H1 (cell line): ENCODE measurements around the gene CELF1. TPM values are rescaled to one million over a fixed set of nuclear protein-coding genes. Genes with fewer than 3 reads are reported as not detected.

Experiments
- CTCF ChIA-PET: fragments of 300-600 bp; sonication (Branson Sonifier 250); formaldehyde crosslinking; loops from one replicate; lab custom pipeline; 2021; ENCODE audit not compliant: partially characterized antibody; lab: Charles Lee
- POLR2A ChIA-PET: fragments of 300-600 bp; sonication (Branson Sonifier 250); formaldehyde crosslinking; loops from one replicate; lab custom pipeline; 2021; ENCODE audit warnings: inconsistent platforms; ENCODE audit not compliant: partially characterized antibody; lab: Charles Lee
- DNase-seq, 2 experiments: peaks; one replicate each; pipeline versions ENCODE4 v3.0.0 to v3.0.0-alpha.2; 2010 to 2022; ENCODE audit warnings: low spot score in 2 of 2, low read depth in 1 of 2, mixed read lengths in 1 of 2
- FAIRE-seq: peaks from 2 replicates; lab custom pipeline; 2011; peaks lifted over from hg19 to GRCh38; lab: Jason Lieb, UNC
- H2AFZ ChIP-seq: 2 replicates; pipeline ENCODE4 v1.8.1; 2012; ENCODE audit warnings: low read length, inconsistent platforms
- H2AK5ac ChIP-seq: 2 replicates; pipeline ENCODE4 v1.6.1; 2013; ENCODE audit warnings: low read depth, low read length
- H2BK120ac ChIP-seq: replicated peaks from 2 replicates; pipeline ENCODE3; 2013; ENCODE audit warnings: low read depth, low read length, inconsistent platforms
- H2BK12ac ChIP-seq: 2 replicates; pipeline ENCODE4 v1.6.1; 2013; ENCODE audit warnings: low read depth, low read length
- H2BK15ac ChIP-seq: 2 replicates; pipeline ENCODE4 v1.6.1; 2013; ENCODE audit warnings: low read length
- H2BK20ac ChIP-seq: 2 replicates; pipeline ENCODE4 v1.6.1; 2013; ENCODE audit warnings: low read length
- H2BK5ac ChIP-seq: 2 replicates; pipeline ENCODE4 v1.6.1; 2013; ENCODE audit warnings: low read depth, low read length
- H3K14ac ChIP-seq: 2 replicates; pipeline ENCODE4 v1.6.1; 2013; ENCODE audit warnings: inconsistent platforms; ENCODE audit not compliant: insufficient read length
- H3K18ac ChIP-seq: 2 replicates; pipeline ENCODE4 v1.6.1; 2013; ENCODE audit warnings: low read length; ENCODE audit errors: extremely low read depth
- H3K23ac ChIP-seq: 2 replicates; pipeline ENCODE4 v1.6.1; 2013; ENCODE audit warnings: inconsistent platforms; ENCODE audit not compliant: insufficient read length
- H3K23me2 ChIP-seq: 2 replicates; pipeline ENCODE4 v1.6.1; 2013; ENCODE audit warnings: low read depth, low read length
- H3K27ac ChIP-seq: 2 replicates; pipeline ENCODE4 v1.6.1; 2011; ENCODE audit warnings: low read depth, low read length, inconsistent platforms
- H3K27me3 ChIP-seq, 4 experiments: replicated peaks in 1 of 4; 1 replicate in 1 of 4; 2 replicates in 3 of 4; pipeline versions ENCODE4 v1.6.1 to v1.8.1; 2011 to 2013; ENCODE audit warnings: low read length in 3 of 4, mild to moderate bottlenecking in 3 of 4, inconsistent platforms in 2 of 4, mixed read lengths in 2 of 4, moderate library complexity in 1 of 4; ENCODE audit not compliant: control insufficient read depth in 3 of 4, insufficient read depth in 3 of 4; ENCODE audit errors: extremely low read depth in 1 of 4
- H3K36me3 ChIP-seq, 4 experiments: 2 replicates each; pipeline versions ENCODE4 v1.6.1 to v1.8.1; 2011 to 2013; ENCODE audit warnings: mild to moderate bottlenecking in 4 of 4, low read length in 3 of 4, moderate library complexity in 2 of 4, control low read depth in 1 of 4, inconsistent platforms in 1 of 4; ENCODE audit not compliant: insufficient read depth in 4 of 4, control insufficient read depth in 2 of 4
- H3K4ac ChIP-seq: replicated peaks from 2 replicates; pipeline ENCODE3; 2013; ENCODE audit warnings: low read length, low read depth, mixed read lengths, inconsistent platforms; ENCODE audit not compliant: insufficient read length
- H3K4me1 ChIP-seq, 4 experiments: replicated peaks in 1 of 4; 1 replicate in 1 of 4; 2 replicates in 3 of 4; pipeline versions ENCODE4 v1.6.1 to v1.8.1; 2011 to 2013; ENCODE audit warnings: low read length in 3 of 4, inconsistent platforms in 2 of 4, mixed read lengths in 1 of 4; ENCODE audit not compliant: insufficient read depth in 4 of 4, control insufficient read depth in 3 of 4
- H3K4me2 ChIP-seq, 2 experiments: 2 replicates each; pipeline versions ENCODE4 v1.6.1 to v1.8.1; 2011 to 2013; ENCODE audit warnings: low read depth in 2 of 2, low read length in 2 of 2, control low read depth in 1 of 2, inconsistent platforms in 1 of 2, mild to moderate bottlenecking in 1 of 2; ENCODE audit not compliant: insufficient read depth in 1 of 2
- H3K4me3 ChIP-seq, 4 experiments: fragments of 200-600, 300-600 bp in 1 of 4; sonication (generic), shearing (Covaris generic), sonication (Bioruptor Twin) in 1 of 4; 2 replicates each; pipeline versions ENCODE4 v1.5.1 to v1.8.1; 2011 to 2016; ENCODE audit warnings: low read length in 4 of 4, low read depth in 3 of 4, control low read depth in 2 of 4, inconsistent platforms in 2 of 4, mild to moderate bottlenecking in 2 of 4, mixed read lengths in 1 of 4, moderate library complexity in 1 of 4; ENCODE audit not compliant: insufficient read depth in 2 of 4; ENCODE audit errors: extremely low read depth in 1 of 4
- H3K56ac ChIP-seq: replicated peaks from 2 replicates; pipeline ENCODE3; 2013; ENCODE audit warnings: low read depth, mild to moderate bottlenecking, mixed read lengths, low read length, inconsistent platforms; ENCODE audit not compliant: insufficient read length
- H3K79me1 ChIP-seq: 2 replicates; pipeline ENCODE4 v1.6.1; 2013; ENCODE audit warnings: low read depth, low read length, control low read depth
- H3K79me2 ChIP-seq, 2 experiments: 2 replicates each; pipeline versions ENCODE4 v1.6.1 to v1.8.1; 2012 to 2013; ENCODE audit warnings: low read length in 2 of 2, mild to moderate bottlenecking in 2 of 2, inconsistent platforms in 1 of 2; ENCODE audit not compliant: insufficient read depth in 2 of 2, control insufficient read depth in 1 of 2
- H3K9ac ChIP-seq, 4 experiments: replicated peaks in 1 of 4; 1 replicate in 1 of 4; 2 replicates in 3 of 4; pipeline versions ENCODE4 v1.6.1 to v1.8.1; 2011 to 2013; ENCODE audit warnings: low read depth in 3 of 4, low read length in 3 of 4, control low read depth in 2 of 4, mild to moderate bottlenecking in 2 of 4, moderate library complexity in 2 of 4, inconsistent platforms in 1 of 4; ENCODE audit errors: extremely low read depth in 1 of 4
- H3K9me3 ChIP-seq, 2 experiments: 2 replicates each; pipeline versions ENCODE4 v1.6.1 to v1.8.1; 2012 to 2013; ENCODE audit warnings: mild to moderate bottlenecking in 2 of 2, moderate library complexity in 2 of 2, control low read depth in 1 of 2, inconsistent platforms in 1 of 2, low read depth in 1 of 2, low read length in 1 of 2, mixed read lengths in 1 of 2; ENCODE audit not compliant: insufficient read depth in 2 of 2
- H4K20me1 ChIP-seq, 2 experiments: replicated peaks in 1 of 2; 2 replicates each; pipeline versions ENCODE3 to v1.8.1; 2011 to 2013; ENCODE audit warnings: inconsistent platforms in 2 of 2, low read length in 2 of 2, mild to moderate bottlenecking in 1 of 2; ENCODE audit not compliant: insufficient read depth in 2 of 2, control insufficient read depth in 1 of 2
- H4K5ac ChIP-seq: 2 replicates; pipeline ENCODE4 v1.6.1; 2013; ENCODE audit warnings: low read length, low read depth, mixed read lengths, inconsistent platforms; ENCODE audit not compliant: insufficient read length
- H4K8ac ChIP-seq: 2 replicates; pipeline ENCODE4 v1.8.0; 2013; ENCODE audit warnings: mild to moderate bottlenecking, moderate library complexity, low read length, inconsistent platforms; ENCODE audit not compliant: insufficient read depth; ENCODE audit errors: extremely low read depth
- H4K91ac ChIP-seq: replicated peaks from 2 replicates; pipeline ENCODE3; 2013; ENCODE audit warnings: low read length, mixed read lengths, inconsistent platforms; ENCODE audit not compliant: insufficient read length
- EGR1 ChIP-seq: IDR thresholded peaks from 2 replicates; pipeline ENCODE4 v1.6.1; 2011; ENCODE audit warnings: low read depth, low read length, borderline replicate concordance
- POLR2A ChIP-seq, 2 experiments: IDR thresholded peaks; 1 replicate in 1 of 2; 2 replicates in 1 of 2; pipeline ENCODE4 v1.6.1; 2011; ENCODE audit warnings: low read depth in 2 of 2, low read length in 2 of 2, mild to moderate bottlenecking in 2 of 2; ENCODE audit errors: control extremely low read depth in 1 of 2
- WGBS, 2 experiments: shearing (Covaris generic) in 1 of 2; methylation state at CpG; one replicate each; pipeline versions ENCODE4 v1.1.6 to v1.1.7; 2013 to 2015; ENCODE audit warnings: low lambda C conversion rate in 2 of 2, mixed read lengths in 2 of 2, inconsistent platforms in 1 of 2, low coverage in 1 of 2, missing lambda C conversion rate in 1 of 2; ENCODE audit not compliant: insufficient replicate concordance in 2 of 2, insufficient coverage in 1 of 2, insufficient read length in 1 of 2; ENCODE audit errors: extremely low coverage in 1 of 2, missing lambda C conversion rate in 1 of 2; 5-methylcytosine and 5-hydroxymethylcytosine counted together
- polyA plus RNA-seq, 7 experiments: library from polyadenylated mRNA; depleted of rRNA in 3 of 7; stranded (reverse) in 5 of 7; unstranded in 2 of 7; fragments of >200 nt in 5 of 7; fragments of 200-250 nt in 2 of 7; gene quantifications; 1 replicate in 5 of 7; 2 replicates in 1 of 7; 4 replicates in 1 of 7; pipeline versions ENCODE4 v1.2.1 to v1.2.3, GENCODE V29; 2011 to 2013; ENCODE audit warnings: missing spikeins in 2 of 7, mixed read lengths in 2 of 7
- total RNA-seq: library from RNA; stranded (reverse); fragmentation: NEBNext Ultra II Directional; extraction: Animal tissue kit (Norgen Biotek cat#: 25700); gene quantifications from 2 replicates; pipeline ENCODE4 v1.2.1, GENCODE V29; 2021

Gene CELF1
- total and polyA plus RNA-seq, 2 of the 8 experiments (the other 6 are each of a cell fraction or from before 2014, with no cell fraction given): 131 to 197 TPM

DNA sequence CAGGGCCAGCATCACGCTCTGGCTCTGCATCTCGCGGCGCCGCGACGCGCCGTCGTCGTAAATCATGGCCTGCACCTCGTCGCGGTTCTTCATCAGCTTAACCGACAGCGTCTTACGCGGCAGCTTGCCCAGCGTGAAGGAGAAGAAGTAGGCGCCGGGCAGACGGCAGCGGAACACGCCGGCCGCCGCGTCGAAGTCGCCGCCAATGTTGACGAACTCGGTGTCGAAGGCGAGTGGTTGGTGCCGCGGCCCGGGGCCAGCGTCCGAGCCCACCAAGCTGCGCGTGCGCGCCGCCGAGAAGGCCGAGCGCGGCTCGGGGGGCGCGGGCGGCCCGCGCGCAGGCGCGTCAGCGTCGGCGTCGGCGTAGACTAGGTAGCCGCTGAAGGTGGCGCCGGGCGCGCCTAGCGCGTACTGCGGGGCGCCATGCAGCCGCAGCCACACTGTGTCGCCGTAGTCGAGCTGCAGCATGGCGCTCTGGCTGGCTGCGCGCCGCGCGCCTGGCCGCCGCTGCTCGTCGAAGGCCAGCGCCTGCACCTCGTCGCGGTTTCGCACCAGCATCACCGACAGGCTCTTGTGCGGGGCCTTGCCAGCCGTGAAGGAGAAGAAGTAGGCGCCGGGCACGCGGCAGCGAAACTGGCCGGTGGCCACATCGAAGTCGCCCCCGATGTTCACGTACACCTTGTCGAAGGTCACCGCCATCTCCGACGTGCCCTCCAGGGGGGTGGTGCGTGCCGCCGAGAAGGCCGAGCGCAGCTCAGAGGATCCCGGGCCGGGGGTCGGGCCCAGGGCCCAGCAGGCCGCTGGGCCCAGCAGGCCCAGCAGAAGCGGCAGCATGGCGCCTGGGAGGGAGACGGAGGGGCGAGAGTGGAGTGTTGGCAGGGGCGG, 37.3 kb upstream of the CELF1 start:
- Histone ChIP-seq H2BK12ac (no peak overlapping the region), H3K27ac (no peak overlapping the region), H3K9me3 (no peaks in the 10 kb centered on the region), H3K56ac (no peak overlapping the region), H3K23me2 (peaks cover 2% of the 10 kb centered on the region; the same call in 1 of the 2 replicates), H3K79me1 (no peaks in the 10 kb centered on the region), H3K18ac (no peak overlapping the region), H3K23ac (no peak overlapping the region), H4K91ac (no peak overlapping the region), H2BK20ac (no peak overlapping the region), H3K36me3 (no peaks in the 10 kb centered on the region), H3K4me3 (no peak overlapping the region), H4K20me1 (no peaks in the 10 kb centered on the region), H4K5ac (no peak overlapping the region), H2AFZ (no peak overlapping the region), H2BK15ac (no peak overlapping the region), H3K4me2 (no peak overlapping the region), H2AK5ac (no peak overlapping the region), H4K8ac (peak overlapping the region; percentile 68; the same call in 1 of the 2 replicates), H2BK120ac (no peak overlapping the region), H3K14ac (no peak overlapping the region), H3K79me2 (no peaks in the 10 kb centered on the region), H3K4me1 (peaks cover 3 to 8% (median 4%) of the 10 kb centered on the region in 4 experiments; a peak in 6 of 7 replicates), H3K9ac (no peak overlapping the region), H2BK5ac (no peak overlapping the region), H3K4ac (no peak overlapping the region), H3K27me3 (peaks cover 0 to 27% (median 24%) of the 10 kb centered on the region in 4 experiments; a peak in 6 of 7 replicates)
- CTCF ChIA-PET: interaction anchor here (0.5 to 2.8 kb wide), 3 partner anchors 26 to 85 kb away, joined by 3 to 8 read pairs (median 4); no protein-coding TSS in a partner anchor
- no peak for TF ChIP-seq EGR1
- no peak for TF ChIP-seq POLR2A (IDR thresholded peaks at IDR 0.05; ENCODE audit: control extremely low read depth in 1 of 2, low read depth in 2 of 2, low read length in 2 of 2)
- POLR2A ChIA-PET: interaction anchor here (1.9 kb wide), 1 partner anchor 11 kb away, joined by 17 read pairs; the partner anchor contains the start of genes KBTBD4 and NDUFS3
- WGBS, 2 experiments: 89% methylated on average over 88 of the region's 122 CpGs; no CpG with 5 or more reads in 1 of the 2 experiments
- DNase-seq: peak in 1 of 2 experiments; percentile 56
- no peak for FAIRE-seq
